Activated CD4-positive, alpha-beta T cell treated with anti-CD3 and anti-CD28 coated beads for 4 hours (primary cell): ENCODE data around the gene ZC3H18.

Source experiments
- DNase-seq, 2 donors: peaks; one replicate each; pipeline ENCODE4 v3.0.0-alpha.2; 2020

ZC3H18 gene

GRCh38 chr16:88642881-88643643 is 72.9 kb downstream of the ZC3H18 start:
- DNase-seq, result no peak

- DNase-seq, result no peak
These were observed 73.4 kb downstream of the ZC3H18 start for GRCh38 chr16:88643644-88643932.

GRCh38 chr16:88645455-88645854 is 75.3 kb downstream of the ZC3H18 start:
- no peak for DNase-seq

- DNase-seq, result no peak
These were observed 75.7 kb downstream of the ZC3H18 start for GRCh38 chr16:88645941-88646340.

GRCh38 chr16:88646345-88647034 is 76.3 kb downstream of the ZC3H18 start:
- DNase-seq, result no peak

- DNase-seq, result no peak
These were observed 77.2 kb downstream of the ZC3H18 start for GRCh38 chr16:88647178-88648070.

GRCh38 chr16:88649195-88649923 is 79.2 kb downstream of the ZC3H18 start:
- DNase-seq, result no peak

GRCh38 chr16:88649924-88650748 is 79.9 kb downstream of the ZC3H18 start:
- peak; percentile 18 to 27 for DNase-seq

GRCh38 chr16:88650749-88651275 is 80.6 kb downstream of the ZC3H18 start, which contains the start of gene CYBA:
Gene CYBA (minus strand): TSS chr16:88651053. CDS start chr16:88651013, 40 bp downstream.
- peak; percentile 66 to 75 for DNase-seq

- peak; percentile 50 to 62 for DNase-seq
These were observed 81.2 kb downstream of the ZC3H18 start for GRCh38 chr16:88651276-88651988.

GRCh38 chr16:88651989-88652761 is 82.0 kb downstream of the ZC3H18 start:
- DNase-seq, result no peak

- no peak for DNase-seq
These were observed 82.5 kb downstream of the ZC3H18 start for GRCh38 chr16:88652762-88653063.

- no peak for DNase-seq
These were observed 82.9 kb downstream of the ZC3H18 start for GRCh38 chr16:88653101-88653500.

GRCh38 chr16:88653596-88654362 is 83.6 kb downstream of the ZC3H18 start:
- DNase-seq, result no peak

- no peak for DNase-seq
These were observed 84.3 kb downstream of the ZC3H18 start for GRCh38 chr16:88654363-88655052.

GRCh38 chr16:88655053-88655732 is 85.0 kb downstream of the ZC3H18 start:
- no peak for DNase-seq

- DNase-seq, result no peak
These were observed 85.6 kb downstream of the ZC3H18 start for GRCh38 chr16:88655733-88656281.
